ENCODE measurements around the gene CNOT8.

DNA sequence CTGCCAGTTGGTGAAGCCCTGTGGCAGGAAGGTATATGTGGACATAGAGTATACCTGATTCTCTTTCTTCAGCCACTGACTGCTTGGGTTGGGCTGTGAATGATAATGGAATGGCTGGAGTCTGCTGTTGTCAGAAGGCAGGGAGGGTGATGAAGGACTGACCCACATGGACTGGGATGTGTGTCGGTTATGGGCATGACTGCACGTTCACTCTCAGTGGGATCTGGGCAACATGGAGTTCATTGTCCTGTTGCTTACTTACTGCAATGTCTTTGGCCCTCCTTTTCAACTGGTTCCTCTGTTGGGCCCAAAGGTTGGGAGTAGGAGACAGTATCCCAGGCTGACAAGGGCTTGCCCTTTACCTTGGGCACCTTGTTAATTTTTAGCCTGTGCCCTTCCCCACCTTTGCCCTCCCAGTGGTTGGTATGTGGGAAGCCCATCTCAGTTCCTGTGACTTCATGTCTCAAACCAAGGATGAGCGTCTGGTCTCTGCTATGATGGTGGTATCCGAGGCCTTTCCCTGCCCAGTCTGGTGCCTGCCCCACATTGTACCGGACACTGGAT is 42.7 kb upstream of the CNOT8 start:
- TF ChIP-seq POLR2AphosphoS5 (IDR thresholded peaks at IDR 0.05; ENCODE audit: low read depth, low read length) (no peak), SP1 (IDR thresholded peaks at IDR 0.05; ENCODE audit: low read depth) (no peak), YY1 (IDR thresholded peaks at IDR 0.05; ENCODE audit: extremely low read depth, insufficient replicate concordance, low read depth, low read length) (no peak), CBX3 (IDR thresholded peaks at IDR 0.05; ENCODE audit: low read depth) (no peak), POLR2A (IDR thresholded peaks at IDR 0.05; ENCODE audit: borderline replicate concordance, extremely low read depth, insufficient read depth, insufficient read length) (no peak), EZH2phosphoT487 (IDR thresholded peaks at IDR 0.05; ENCODE audit: borderline replicate concordance) (no peak), SRF (IDR thresholded peaks at IDR 0.05; ENCODE audit: low read depth) (no peak), EGR1 (IDR thresholded peaks at IDR 0.05; ENCODE audit: low read depth) (no peak), ELF1 (IDR thresholded peaks at IDR 0.05; ENCODE audit: borderline replicate concordance, low read depth) (no peak)
- TF ChIP-seq, protein P1, sequence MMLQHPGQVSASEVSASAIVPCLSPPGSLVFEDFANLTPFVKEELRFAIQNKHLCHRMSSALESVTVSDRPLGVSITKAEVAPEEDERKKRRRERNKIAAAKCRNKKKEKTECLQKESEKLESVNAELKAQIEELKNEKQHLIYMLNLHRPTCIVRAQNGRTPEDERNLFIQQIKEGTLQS (IDR thresholded peaks at IDR 0.05), result no peak
- TF ChIP-seq, protein P2, sequence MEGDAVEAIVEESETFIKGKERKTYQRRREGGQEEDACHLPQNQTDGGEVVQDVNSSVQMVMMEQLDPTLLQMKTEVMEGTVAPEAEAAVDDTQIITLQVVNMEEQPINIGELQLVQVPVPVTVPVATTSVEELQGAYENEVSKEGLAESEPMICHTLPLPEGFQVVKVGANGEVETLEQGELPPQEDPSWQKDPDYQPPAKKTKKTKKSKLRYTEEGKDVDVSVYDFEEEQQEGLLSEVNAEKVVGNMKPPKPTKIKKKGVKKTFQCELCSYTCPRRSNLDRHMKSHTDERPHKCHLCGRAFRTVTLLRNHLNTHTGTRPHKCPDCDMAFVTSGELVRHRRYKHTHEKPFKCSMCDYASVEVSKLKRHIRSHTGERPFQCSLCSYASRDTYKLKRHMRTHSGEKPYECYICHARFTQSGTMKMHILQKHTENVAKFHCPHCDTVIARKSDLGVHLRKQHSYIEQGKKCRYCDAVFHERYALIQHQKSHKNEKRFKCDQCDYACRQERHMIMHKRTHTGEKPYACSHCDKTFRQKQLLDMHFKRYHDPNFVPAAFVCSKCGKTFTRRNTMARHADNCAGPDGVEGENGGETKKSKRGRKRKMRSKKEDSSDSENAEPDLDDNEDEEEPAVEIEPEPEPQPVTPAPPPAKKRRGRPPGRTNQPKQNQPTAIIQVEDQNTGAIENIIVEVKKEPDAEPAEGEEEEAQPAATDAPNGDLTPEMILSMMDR (IDR thresholded peaks at IDR 0.05 in 2 of 3, conservative IDR thresholded peaks at IDR 0.05 in 1 of 3; ENCODE audit: borderline replicate concordance in 1 of 3, insufficient read depth in 1 of 3, low read depth in 2 of 3, low read length in 2 of 3), result no peak
- TF ChIP-seq, protein P3, sequence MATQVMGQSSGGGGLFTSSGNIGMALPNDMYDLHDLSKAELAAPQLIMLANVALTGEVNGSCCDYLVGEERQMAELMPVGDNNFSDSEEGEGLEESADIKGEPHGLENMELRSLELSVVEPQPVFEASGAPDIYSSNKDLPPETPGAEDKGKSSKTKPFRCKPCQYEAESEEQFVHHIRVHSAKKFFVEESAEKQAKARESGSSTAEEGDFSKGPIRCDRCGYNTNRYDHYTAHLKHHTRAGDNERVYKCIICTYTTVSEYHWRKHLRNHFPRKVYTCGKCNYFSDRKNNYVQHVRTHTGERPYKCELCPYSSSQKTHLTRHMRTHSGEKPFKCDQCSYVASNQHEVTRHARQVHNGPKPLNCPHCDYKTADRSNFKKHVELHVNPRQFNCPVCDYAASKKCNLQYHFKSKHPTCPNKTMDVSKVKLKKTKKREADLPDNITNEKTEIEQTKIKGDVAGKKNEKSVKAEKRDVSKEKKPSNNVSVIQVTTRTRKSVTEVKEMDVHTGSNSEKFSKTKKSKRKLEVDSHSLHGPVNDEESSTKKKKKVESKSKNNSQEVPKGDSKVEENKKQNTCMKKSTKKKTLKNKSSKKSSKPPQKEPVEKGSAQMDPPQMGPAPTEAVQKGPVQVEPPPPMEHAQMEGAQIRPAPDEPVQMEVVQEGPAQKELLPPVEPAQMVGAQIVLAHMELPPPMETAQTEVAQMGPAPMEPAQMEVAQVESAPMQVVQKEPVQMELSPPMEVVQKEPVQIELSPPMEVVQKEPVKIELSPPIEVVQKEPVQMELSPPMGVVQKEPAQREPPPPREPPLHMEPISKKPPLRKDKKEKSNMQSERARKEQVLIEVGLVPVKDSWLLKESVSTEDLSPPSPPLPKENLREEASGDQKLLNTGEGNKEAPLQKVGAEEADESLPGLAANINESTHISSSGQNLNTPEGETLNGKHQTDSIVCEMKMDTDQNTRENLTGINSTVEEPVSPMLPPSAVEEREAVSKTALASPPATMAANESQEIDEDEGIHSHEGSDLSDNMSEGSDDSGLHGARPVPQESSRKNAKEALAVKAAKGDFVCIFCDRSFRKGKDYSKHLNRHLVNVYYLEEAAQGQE (IDR thresholded peaks at IDR 0.05; ENCODE audit: low read depth), result no peak
- TF ChIP-seq, protein P4, sequence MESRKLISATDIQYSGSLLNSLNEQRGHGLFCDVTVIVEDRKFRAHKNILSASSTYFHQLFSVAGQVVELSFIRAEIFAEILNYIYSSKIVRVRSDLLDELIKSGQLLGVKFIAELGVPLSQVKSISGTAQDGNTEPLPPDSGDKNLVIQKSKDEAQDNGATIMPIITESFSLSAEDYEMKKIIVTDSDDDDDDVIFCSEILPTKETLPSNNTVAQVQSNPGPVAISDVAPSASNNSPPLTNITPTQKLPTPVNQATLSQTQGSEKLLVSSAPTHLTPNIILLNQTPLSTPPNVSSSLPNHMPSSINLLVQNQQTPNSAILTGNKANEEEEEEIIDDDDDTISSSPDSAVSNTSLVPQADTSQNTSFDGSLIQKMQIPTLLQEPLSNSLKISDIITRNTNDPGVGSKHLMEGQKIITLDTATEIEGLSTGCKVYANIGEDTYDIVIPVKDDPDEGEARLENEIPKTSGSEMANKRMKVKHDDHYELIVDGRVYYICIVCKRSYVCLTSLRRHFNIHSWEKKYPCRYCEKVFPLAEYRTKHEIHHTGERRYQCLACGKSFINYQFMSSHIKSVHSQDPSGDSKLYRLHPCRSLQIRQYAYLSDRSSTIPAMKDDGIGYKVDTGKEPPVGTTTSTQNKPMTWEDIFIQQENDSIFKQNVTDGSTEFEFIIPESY (IDR thresholded peaks at IDR 0.05; ENCODE audit: extremely low read depth, insufficient replicate concordance, low read length), result no peak
